GM12878 (cell line): ENCODE measurements around the gene MAP7. TPM values are rescaled to one million over a fixed set of nuclear protein-coding genes. Genes with fewer than 3 reads are reported as not detected.
A peak's percentile ranks its signal among the peaks of the same experiment; 100 is the strongest.

Experiments
- ATAC-seq: fragments of 200-7000 bp; cut with Tn5 transposase; 3 replicates; pipeline ENCODE4 v1.9.1; 2020; ENCODE audit warnings: mild to moderate bottlenecking, moderate library complexity
- BruUV-seq: library from RNA; stranded (reverse); fragments of 400-500 nt; replicated peaks from 2 replicates; lab custom pipeline; 2021; lab: Mats Ljungman, UMichigan
- CTCF ChIA-PET: fragments of 300-600 bp; sonication (Branson Sonifier 250); formaldehyde crosslinking; extraction: SDS; loops from one replicate; lab custom pipeline; 2021; ENCODE audit warnings: inconsistent platforms; lab: Yijun Ruan, JAX
- POLR2A ChIA-PET: fragments of 350-600 bp; formaldehyde crosslinking; extraction: SDS; loops from one replicate; lab custom pipeline; 2021; ENCODE audit warnings: inconsistent platforms; lab: Charles Lee
- RAD21 ChIA-PET: fragments of 300-600 bp; sonication (Branson Sonifier 250); formaldehyde crosslinking; loops from one replicate; lab custom pipeline; 2023; ENCODE audit warnings: antibody characterized with exemption; ENCODE audit not compliant: unreplicated experiment; lab: Charles Lee
- SMC1A ChIA-PET: fragments of 300-600 bp; sonication (Branson Sonifier 250); formaldehyde crosslinking; loops from one replicate; lab custom pipeline; 2023; ENCODE audit not compliant: unreplicated experiment, uncharacterized antibody; lab: Charles Lee
- DNase-seq: peaks from one replicate; pipeline ENCODE4 v3.0.0-alpha.2; 2011; ENCODE audit warnings: low read depth, low spot score
- FAIRE-seq: peaks from 3 replicates; lab custom pipeline; 2011; peaks lifted over from hg19 to GRCh38; lab: Jason Lieb, UNC
- H2AFZ ChIP-seq: 2 replicates; pipeline ENCODE4 v1.6.0; 2011; ENCODE audit warnings: low read depth, low read length, control low read depth; ENCODE audit not compliant: control insufficient read depth
- H3K27ac ChIP-seq: 2 replicates; pipeline ENCODE4 v1.5.1; 2011; ENCODE audit warnings: control low read depth; ENCODE audit not compliant: control insufficient read depth, insufficient read depth
- H3K27me3 ChIP-seq, 2 experiments: replicated peaks in 1 of 2; 2 replicates each; pipeline versions ENCODE4 v1.6.0 to v1.6.1; 2011; ENCODE audit warnings: low read length in 1 of 2; ENCODE audit not compliant: control insufficient read depth in 2 of 2, insufficient read depth in 2 of 2
- H3K36me3 ChIP-seq, 2 experiments: 2 replicates each; pipeline ENCODE4 v1.5.1; 2011; ENCODE audit warnings: low read length in 1 of 2; ENCODE audit not compliant: control insufficient read depth in 2 of 2, insufficient read depth in 2 of 2
- H3K4me1 ChIP-seq: 2 replicates; pipeline ENCODE4 v1.6.1; 2011; ENCODE audit warnings: mild to moderate bottlenecking, low read length, moderate library complexity, mixed read lengths; ENCODE audit not compliant: control insufficient read depth, insufficient read depth
- H3K4me2 ChIP-seq: 2 replicates; pipeline ENCODE4 v1.6.0; 2011; ENCODE audit warnings: control low read depth; ENCODE audit not compliant: control insufficient read depth, insufficient read depth
- H3K4me3 ChIP-seq: fragments of 200-600 bp; sonication (generic); 2 replicates; pipeline ENCODE4 v1.5.1; 2016
- H3K79me2 ChIP-seq: 2 replicates; pipeline ENCODE4 v1.6.0; 2011; ENCODE audit warnings: low read length; ENCODE audit not compliant: control insufficient read depth, insufficient read depth
- H3K9ac ChIP-seq: 2 replicates; pipeline ENCODE4 v1.8.0; 2011; ENCODE audit warnings: low read length, control low read depth, mixed read lengths; ENCODE audit not compliant: control insufficient read depth, insufficient read depth
- H3K9me3 ChIP-seq: replicated peaks from 3 replicates; pipeline ENCODE4 v1.5.1; 2011; ENCODE audit warnings: mild to moderate bottlenecking, low read length; ENCODE audit not compliant: control insufficient read depth, insufficient read depth
- H4K20me1 ChIP-seq: 2 replicates; pipeline ENCODE4 v1.6.0; 2011; ENCODE audit not compliant: control insufficient read depth, insufficient read depth
- NR2C1 ChIP-seq: fragments of 450-650 bp; IDR thresholded peaks from 2 replicates; pipeline ENCODE4 v1.6.1; 2017; ENCODE audit warnings: antibody characterized with exemption, mild to moderate bottlenecking, moderate library complexity
- PAX8 ChIP-seq: fragments of 450-650 bp; IDR thresholded peaks from 2 replicates; pipeline ENCODE4 v1.6.1; 2017; ENCODE audit warnings: mild to moderate bottlenecking, moderate library complexity
- PKNOX1 ChIP-seq: fragments of 450-650 bp; IDR thresholded peaks from 2 replicates; pipeline ENCODE4 v1.6.1; 2016; ENCODE audit warnings: mild to moderate bottlenecking
- POLR2AphosphoS5 ChIP-seq: IDR thresholded peaks from 2 replicates; pipeline ENCODE4 v1.6.1; 2011; ENCODE audit warnings: mild to moderate bottlenecking, low read length, inconsistent platforms
- SMC3 ChIP-seq: IDR thresholded peaks from 2 replicates; pipeline ENCODE4 v1.6.1; 2011; ENCODE audit warnings: low read length, improper control_type of control experiment, borderline replicate concordance
- TAF1 ChIP-seq: IDR thresholded peaks from 2 replicates; pipeline ENCODE4 v1.6.1; 2011; ENCODE audit warnings: mild to moderate bottlenecking, low read depth, low read length, borderline replicate concordance
- WGBS: methylation state at CpG from one replicate; pipeline ENCODE4 v1.1.6; 2016; ENCODE audit warnings: low lambda C conversion rate; ENCODE audit not compliant: insufficient replicate concordance, insufficient coverage; ENCODE audit errors: missing lambda C conversion rate; 5-methylcytosine and 5-hydroxymethylcytosine counted together
- in situ Hi-C: fragments of 300-500 bp; cut with MboI; formaldehyde crosslinking; loops from 9 replicates; pipeline ENCODE4 v1.14.3; 2018; ENCODE audit warnings: mixed read lengths
- intact Hi-C: fragments of 100-400 bp; cut with micrococcal nuclease; formaldehyde crosslinking; loops from one replicate; pipeline ENCODE4 v1.14.2; 2022; ENCODE audit not compliant: unreplicated experiment
- polyA plus RNA-seq, 11 experiments: library from polyadenylated mRNA; depleted of rRNA in 4 of 11; unstranded in 6 of 11; stranded (reverse) in 5 of 11; fragments of >200 nt; fragmentation: Nextera tagmentation in 4 of 11; fragmentation: Illumina TruSeq in 1 of 11; extraction: Ambion mirVana in 4 of 11; extraction: Trizol in 1 of 11; gene quantifications; 1 replicate in 1 of 11; 2 replicates in 10 of 11; pipeline versions ENCODE4 v1.2.1 to v1.2.3, GENCODE V29; 2011 to 2016; ENCODE audit warnings: inconsistent platforms in 2 of 11, missing spikeins in 2 of 11, low read depth in 1 of 11
- total RNA-seq, 4 experiments: library from RNA; depleted of rRNA in 3 of 4; stranded (reverse); fragments of >200 nt in 3 of 4; fragmentation: Illumina TruSeq in 1 of 4; extraction: Trizol in 1 of 4; gene quantifications; 2 replicates each; pipeline versions ENCODE4 v1.2.1 to v1.2.3, GENCODE V29; 2013 to 2021

The MAP7 gene
- total and polyA plus RNA-seq, 10 of the 15 experiments (the other 5 are each of a cell fraction or from before 2014, with no cell fraction given) = 0.04 to 0.17 (median 0.08) TPM; not detected in 2

- no peak for DNase-seq
- WGBS = 35% methylated on average over 2 of the region's 2 CpGs
- in situ Hi-C loops = no loop called here
- ATAC-seq = peak; percentile 3; the same call in 2 of the 3 replicates
- Histone ChIP-seq H2AFZ (no peak overlapping the region), H4K20me1 (no peaks in the 10 kb centered on the region), H3K79me2 (no peaks in the 10 kb centered on the region), H3K9ac (no peak overlapping the region; the same call in 1 of the 2 replicates), H3K4me3 (no peak overlapping the region), H3K4me1 (peaks cover 13% of the 10 kb centered on the region; the same call in 1 of the 2 replicates), H3K36me3 (peaks cover 10 to 46% of the 10 kb centered on the region in 2 experiments), H3K27me3 (no peaks in the 10 kb centered on the region), H3K4me2 (peak overlapping the region; percentile 28; the same call in 1 of the 2 replicates), H3K9me3 (no peaks in the 10 kb centered on the region), H3K27ac (peak overlapping the region; percentile 83)
- BruUV-seq = no TSS peak
- no peak for TF ChIP-seq TAF1
- POLR2A ChIA-PET = interaction anchor here (1.0 to 1.5 kb wide), 5 partner anchors 10 to 304 kb away, joined by 3 to 7 read pairs (median 3); partner anchors contain the start of gene BCLAF1
- SMC1A ChIA-PET = interaction anchor here (0.6 to 1.9 kb wide), 9 partner anchors 9 to 228 kb away, joined by 3 to 11 read pairs (median 6); no protein-coding TSS in a partner anchor
- intact Hi-C loops = loop anchor here (5.0 kb wide), 1 partner anchor 199 kb away; the partner anchor contains the start of gene MAP3K5
- RAD21 ChIA-PET = interaction anchor here (0.5 to 2.2 kb wide), 6 partner anchors 51 to 1833 kb away, joined by 3 to 21 read pairs (median 3); partner anchors contain the start of gene MAP3K5
- CTCF ChIA-PET = interaction anchor here (0.7 to 2.5 kb wide), 8 partner anchors 9 to 199 kb away, joined by 3 to 14 read pairs (median 4); partner anchors contain the start of gene MAP3K5
- FAIRE-seq = no peak
These were observed 42.9 kb upstream of the MAP7 start for GRCh38 chr6:136592930-136593673.

- ChIA-PET POLR2A (interaction anchor here (0.5 kb wide), 1 partner anchor 59 kb away, joined by 3 read pairs; no protein-coding TSS in a partner anchor), CTCF (interaction anchor here (0.5 kb wide), 1 partner anchor 1796 kb away, joined by 3 read pairs; no protein-coding TSS in a partner anchor), SMC1A (interaction anchor here (1.0 kb wide), 1 partner anchor 16 kb away, joined by 3 read pairs; no protein-coding TSS in a partner anchor), RAD21 (no interaction called here)
- Histone ChIP-seq H2AFZ (no peak overlapping the region), H4K20me1 (no peaks in the 10 kb centered on the region), H3K79me2 (no peaks in the 10 kb centered on the region), H3K36me3 (peaks cover 12 to 35% of the 10 kb centered on the region in 2 experiments), H3K9me3 (no peaks in the 10 kb centered on the region), H3K4me1 (peaks cover 13% of the 10 kb centered on the region; the same call in 1 of the 2 replicates), H3K4me2 (no peak overlapping the region), H3K27ac (no peak overlapping the region), H3K4me3 (no peak overlapping the region), H3K9ac (no peak overlapping the region), H3K27me3 (no peaks in the 10 kb centered on the region)
- in situ Hi-C loops (no loop called here), intact Hi-C loops (loop anchor here (5.0 kb wide), 1 partner anchor 201 kb away; the partner anchor contains the start of gene MAP3K5)
- ATAC-seq = no peak
- BruUV-seq = no TSS peak
- WGBS = 100% methylated on average over 1 of the region's 1 CpG
- no peak for FAIRE-seq
- TF ChIP-seq NR2C1 (no peak), SMC3 (no peak), PAX8 (no peak), PKNOX1 (no peak), POLR2AphosphoS5 (0 out of 2 replicates have a peak, but pooled peaks have one; percentile 5)
- no peak for DNase-seq
These were observed 41.4 kb upstream of the MAP7 start for GRCh38 chr6:136591617-136592016.
